ENCODE measurements around the gene PHF11. TPM values are rescaled to one million over a fixed set of nuclear protein-coding genes. Genes with fewer than 3 reads are reported as not detected.
A peak's percentile ranks its signal among the peaks of the same experiment; 100 is the strongest.
"Not testable (repeated sequence)": the region's sequence is repeated elsewhere in the genome, so short reads cannot be mapped to it uniquely, and the experiment has no call there.

PHF11 gene
- total RNA-seq, 1 experiment from 2014 or later: 16.0 TPM

- no peak overlapping the region for H3K27ac ChIP-seq (ENCODE audit: low read depth, low read length, poor library complexity, severe bottlenecking)
- TF ChIP-seq EZH2 (IDR thresholded peaks at IDR 0.05; ENCODE audit: borderline replicate concordance, low read depth, low read length, poor library complexity, severe bottlenecking) (no peak), CTCF (conservative IDR thresholded peaks at IDR 0.05; ENCODE audit: low read depth, low read length) (peak; percentile 25; the same call in 1 of the 2 replicates)
- ChIA-PET POLR2A (ENCODE audit: low non-redundant PET) (no interaction called here), CTCF (no interaction called here)
- no peaks in the 10 kb centered on the region for H3K27me3 ChIP-seq (replicated peaks; ENCODE audit: insufficient read depth, low read depth, low read length, poor library complexity)
- peak; percentile 14 for DNase-seq (ENCODE audit: low spot score)
- no peak overlapping the region for H3K4me3 ChIP-seq (ENCODE audit: low read depth, low read length, poor library complexity, severe bottlenecking)
- H3K36me3 ChIP-seq (ENCODE audit: insufficient read depth, low read length, poor library complexity, severe bottlenecking): peaks cover 6% of the 10 kb centered on the region
- H3K9me3 ChIP-seq (ENCODE audit: low read depth, low read length, poor library complexity, severe bottlenecking): no peaks in the 10 kb centered on the region
- BruUV-seq (replicated peaks): no TSS peak
- intact Hi-C loops (cut with micrococcal nuclease; ENCODE audit: unreplicated experiment): no loop called here
- no peaks in the 10 kb centered on the region for H3K4me1 ChIP-seq (ENCODE audit: insufficient read depth, low read length, poor library complexity, severe bottlenecking)
Observed at GRCh38 chr13:49560270-49561061, 64.7 kb downstream of the PHF11 start.

GRCh38 chr13:49561062-49561410 lies 65.3 kb downstream of the PHF11 start:
- no peak overlapping the region for H3K4me3 ChIP-seq (ENCODE audit: low read depth, low read length, poor library complexity, severe bottlenecking)
- H3K36me3 ChIP-seq (ENCODE audit: insufficient read depth, low read length, poor library complexity, severe bottlenecking): peaks cover 6% of the 10 kb centered on the region
- H3K27ac ChIP-seq (ENCODE audit: low read depth, low read length, poor library complexity, severe bottlenecking): no peak overlapping the region
- H3K4me1 ChIP-seq (ENCODE audit: insufficient read depth, low read length, poor library complexity, severe bottlenecking): no peaks in the 10 kb centered on the region
- H3K9me3 ChIP-seq (ENCODE audit: low read depth, low read length, poor library complexity, severe bottlenecking): no peaks in the 10 kb centered on the region
- intact Hi-C loops (cut with micrococcal nuclease; ENCODE audit: unreplicated experiment): no loop called here
- no peaks in the 10 kb centered on the region for H3K27me3 ChIP-seq (replicated peaks; ENCODE audit: insufficient read depth, low read depth, low read length, poor library complexity)
- BruUV-seq (replicated peaks): no TSS peak
- TF ChIP-seq CTCF (conservative IDR thresholded peaks at IDR 0.05; ENCODE audit: low read depth, low read length) (no peak), EZH2 (IDR thresholded peaks at IDR 0.05; ENCODE audit: borderline replicate concordance, low read depth, low read length, poor library complexity, severe bottlenecking) (no peak)
- no peak for DNase-seq (ENCODE audit: low spot score)
- CTCF ChIA-PET: no interaction called here
- POLR2A ChIA-PET (ENCODE audit: low non-redundant PET): no interaction called here

GRCh38 chr13:49563516-49563915 lies 67.8 kb downstream of the PHF11 start:
- Histone ChIP-seq H3K27ac (ENCODE audit: low read depth, low read length, poor library complexity, severe bottlenecking) (no peak overlapping the region), H3K36me3 (ENCODE audit: insufficient read depth, low read length, poor library complexity, severe bottlenecking) (peaks cover 6% of the 10 kb centered on the region), H3K27me3 (replicated peaks; ENCODE audit: insufficient read depth, low read depth, low read length, poor library complexity) (no peaks in the 10 kb centered on the region), H3K4me3 (ENCODE audit: low read depth, low read length, poor library complexity, severe bottlenecking) (no peak overlapping the region), H3K4me1 (ENCODE audit: insufficient read depth, low read length, poor library complexity, severe bottlenecking) (no peaks in the 10 kb centered on the region), H3K9me3 (ENCODE audit: low read depth, low read length, poor library complexity, severe bottlenecking) (no peaks in the 10 kb centered on the region)
- DNase-seq (ENCODE audit: low spot score): peak; percentile 35
- ChIA-PET POLR2A (ENCODE audit: low non-redundant PET) (no interaction called here), CTCF (no interaction called here)
- TF ChIP-seq CTCF (conservative IDR thresholded peaks at IDR 0.05; ENCODE audit: low read depth, low read length) (no peak), EZH2 (IDR thresholded peaks at IDR 0.05; ENCODE audit: borderline replicate concordance, low read depth, low read length, poor library complexity, severe bottlenecking) (no peak)
- no TSS peak for BruUV-seq (replicated peaks)
- intact Hi-C loops (cut with micrococcal nuclease; ENCODE audit: unreplicated experiment): no loop called here

GRCh38 chr13:49565461-49565860 lies 69.7 kb downstream of the PHF11 start:
- intact Hi-C loops (cut with micrococcal nuclease; ENCODE audit: unreplicated experiment); BruUV-seq (replicated peaks); H3K9me3 ChIP-seq (ENCODE audit: low read depth, low read length, poor library complexity, severe bottlenecking); CTCF ChIA-PET; H3K36me3 ChIP-seq (ENCODE audit: insufficient read depth, low read length, poor library complexity, severe bottlenecking); H3K4me1 ChIP-seq (ENCODE audit: insufficient read depth, low read length, poor library complexity, severe bottlenecking); H3K27ac ChIP-seq (ENCODE audit: low read depth, low read length, poor library complexity, severe bottlenecking); DNase-seq (ENCODE audit: low spot score); POLR2A ChIA-PET (ENCODE audit: low non-redundant PET); H3K27me3 ChIP-seq (replicated peaks; ENCODE audit: insufficient read depth, low read depth, low read length, poor library complexity); H3K4me3 ChIP-seq (ENCODE audit: low read depth, low read length, poor library complexity, severe bottlenecking): not testable (repeated sequence)
